T-helper 2 cell treated with Interferon-gamma antibody and Interleukin-4, amounts not matched to agents 5 μg/mL and 100 μg/mL, for 36 hours (primary cell): ENCODE results near the gene CRIP2.

ENCODE experiments used
- DNase-seq: peaks from one replicate; pipeline ENCODE4 v3.0.0; 2021; ENCODE audit warnings: low spot score
- H3K27ac Mint-ChIP-seq: one replicate; pipeline ENCODE4 v1.8.0; 2021; ENCODE audit warnings: mild to moderate bottlenecking, mixed read lengths
- H3K27me3 Mint-ChIP-seq: one replicate; pipeline ENCODE4 v1.8.0; 2021; ENCODE audit warnings: low read depth, mixed read lengths
- H3K36me3 Mint-ChIP-seq: one replicate; pipeline ENCODE4 v1.8.0; 2021; ENCODE audit warnings: low read depth, mixed read lengths
- H3K4me1 Mint-ChIP-seq: one replicate; pipeline ENCODE4 v1.8.0; 2021; ENCODE audit warnings: low read depth, mixed read lengths
- H3K4me3 Mint-ChIP-seq: one replicate; pipeline ENCODE4 v1.8.0; 2022; ENCODE audit warnings: mild to moderate bottlenecking, moderate library complexity, mixed read lengths
- H3K9me3 Mint-ChIP-seq: one replicate; pipeline ENCODE4 v1.8.0; 2021; ENCODE audit warnings: mixed read lengths

The CRIP2 gene

DNA sequence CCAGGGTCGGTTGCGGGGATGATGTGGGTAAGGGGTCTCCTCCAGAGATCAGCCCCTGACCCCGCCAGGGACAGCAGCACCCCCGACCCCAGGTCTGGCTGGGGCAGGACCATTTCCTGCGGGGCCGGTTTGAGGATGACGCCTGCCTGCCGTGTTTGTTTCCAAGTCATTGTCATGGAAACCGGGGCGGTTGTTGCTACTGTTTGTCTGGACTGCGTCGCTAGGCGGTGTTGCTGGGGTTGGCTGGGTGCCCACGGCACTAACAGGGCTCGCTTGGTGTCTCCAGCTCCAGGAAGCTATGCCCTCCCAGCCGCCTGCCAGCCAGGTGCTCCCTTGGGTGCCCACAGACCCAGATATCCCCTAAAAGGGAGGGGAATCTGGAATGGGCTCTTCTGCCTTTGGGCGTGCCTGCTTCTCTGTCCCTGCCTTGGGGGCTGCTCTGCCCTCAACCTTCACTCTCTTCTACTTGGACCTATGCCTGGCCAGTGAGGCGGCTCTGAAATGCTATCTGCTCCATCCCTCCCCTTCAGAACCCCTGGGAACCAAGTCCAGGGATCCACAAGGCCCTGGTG, 7.4 kb downstream of the CRIP2 start:
- Mint-ChIP-seq H3K4me1 (peaks cover 29% of the 10 kb centered on the region), H3K27ac (peak overlapping the region; percentile 98), H3K4me3 (peak overlapping the region; percentile 79), H3K27me3 (peaks cover 22% of the 10 kb centered on the region), H3K9me3 (no peaks in the 10 kb centered on the region), H3K36me3 (no peaks in the 10 kb centered on the region)
- DNase-seq = peak; percentile 92

- Mint-ChIP-seq H3K27ac (peak overlapping the region; percentile 98), H3K36me3 (no peaks in the 10 kb centered on the region), H3K4me1 (peaks cover 26% of the 10 kb centered on the region), H3K9me3 (no peaks in the 10 kb centered on the region), H3K27me3 (peaks cover 16% of the 10 kb centered on the region), H3K4me3 (peak overlapping the region; percentile 79)
- DNase-seq = no peak
Measured at GRCh38 chr14:105482486-105483110, 8.0 kb downstream of the CRIP2 start.

- Mint-ChIP-seq H3K4me3 (no peak overlapping the region), H3K4me1 (peaks cover 26% of the 10 kb centered on the region), H3K36me3 (peaks cover 2% of the 10 kb centered on the region), H3K27me3 (peaks cover 13% of the 10 kb centered on the region), H3K27ac (peak overlapping the region; percentile 98), H3K9me3 (no peaks in the 10 kb centered on the region)
- DNase-seq = no peak
Measured at GRCh38 chr14:105483300-105484068, 8.9 kb downstream of the CRIP2 start.

GRCh38 chr14:105484069-105484996, 9.7 kb downstream of the CRIP2 start:
- peaks cover 27% of the 10 kb centered on the region for H3K4me1 Mint-ChIP-seq
- H3K4me3 Mint-ChIP-seq = peak overlapping the region; percentile 1
- peaks cover 11% of the 10 kb centered on the region for H3K27me3 Mint-ChIP-seq
- no peak for DNase-seq
- H3K9me3 Mint-ChIP-seq = no peaks in the 10 kb centered on the region
- H3K27ac Mint-ChIP-seq = peak overlapping the region; percentile 81
- H3K36me3 Mint-ChIP-seq = peaks cover 3% of the 10 kb centered on the region

- DNase-seq = no peak
- peaks cover 5% of the 10 kb centered on the region for H3K27me3 Mint-ChIP-seq
- H3K27ac Mint-ChIP-seq = peak overlapping the region; percentile 63
- no peak overlapping the region for H3K4me3 Mint-ChIP-seq
- H3K9me3 Mint-ChIP-seq = no peaks in the 10 kb centered on the region
- H3K4me1 Mint-ChIP-seq = peaks cover 31% of the 10 kb centered on the region
- H3K36me3 Mint-ChIP-seq = peaks cover 7% of the 10 kb centered on the region
Measured at GRCh38 chr14:105484997-105485393, 10.4 kb downstream of the CRIP2 start.

DNA sequence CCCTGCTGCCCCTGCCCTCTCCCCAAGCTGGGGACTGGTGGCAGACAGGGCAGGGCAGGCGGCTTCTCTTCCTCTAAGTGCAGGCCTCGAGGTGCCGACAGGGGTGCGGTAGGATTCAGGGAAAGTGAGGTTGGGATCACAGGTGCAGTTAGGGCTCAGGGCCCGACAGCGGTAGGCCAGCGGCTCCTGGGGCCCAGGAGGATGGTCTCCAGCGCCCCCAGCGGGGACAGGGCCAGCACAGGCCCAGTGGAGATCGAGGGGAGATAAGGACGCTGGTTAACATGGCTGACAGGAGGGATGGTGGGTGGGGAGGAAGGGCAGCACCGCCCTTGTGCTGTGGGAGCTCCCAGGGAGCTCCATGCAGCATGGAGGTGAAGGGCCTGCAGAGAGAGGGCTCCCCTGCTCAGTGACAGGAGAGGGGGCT, 11.1 kb downstream of the CRIP2 start:
- H3K27ac Mint-ChIP-seq = peak overlapping the region; percentile 67
- no peaks in the 10 kb centered on the region for H3K9me3 Mint-ChIP-seq
- H3K36me3 Mint-ChIP-seq = peaks cover 7% of the 10 kb centered on the region
- peak; percentile 39 for DNase-seq
- peak overlapping the region; percentile 29 for H3K4me3 Mint-ChIP-seq
- no peaks in the 10 kb centered on the region for H3K27me3 Mint-ChIP-seq
- H3K4me1 Mint-ChIP-seq = peaks cover 31% of the 10 kb centered on the region

GRCh38 chr14:105486163-105486973, 11.7 kb downstream of the CRIP2 start, which contains the start of gene CRIP1:
CRIP1 (plus strand) TSS chr14:105486886; CDS start chr14:105487260, 374 bp downstream.
- peaks cover 7% of the 10 kb centered on the region for H3K36me3 Mint-ChIP-seq
- H3K9me3 Mint-ChIP-seq = no peaks in the 10 kb centered on the region
- H3K4me3 Mint-ChIP-seq = peak within 1 kb of the TSS; percentile 91
- H3K27ac Mint-ChIP-seq = peak within 1 kb of the TSS; percentile 88
- peaks cover 26% of the 10 kb centered on the region for H3K4me1 Mint-ChIP-seq
- H3K27me3 Mint-ChIP-seq = no peaks in the 10 kb centered on the region
- DNase-seq = no peak

GRCh38 chr14:105486974-105487448, 12.4 kb downstream of the CRIP2 start:
- peak; percentile 50 for DNase-seq
- Mint-ChIP-seq H3K36me3 (peaks cover 10% of the 10 kb centered on the region), H3K27ac (peak overlapping the region; percentile 88), H3K27me3 (no peaks in the 10 kb centered on the region), H3K4me1 (peaks cover 26% of the 10 kb centered on the region), H3K9me3 (no peaks in the 10 kb centered on the region), H3K4me3 (peak overlapping the region; percentile 91)

DNA sequence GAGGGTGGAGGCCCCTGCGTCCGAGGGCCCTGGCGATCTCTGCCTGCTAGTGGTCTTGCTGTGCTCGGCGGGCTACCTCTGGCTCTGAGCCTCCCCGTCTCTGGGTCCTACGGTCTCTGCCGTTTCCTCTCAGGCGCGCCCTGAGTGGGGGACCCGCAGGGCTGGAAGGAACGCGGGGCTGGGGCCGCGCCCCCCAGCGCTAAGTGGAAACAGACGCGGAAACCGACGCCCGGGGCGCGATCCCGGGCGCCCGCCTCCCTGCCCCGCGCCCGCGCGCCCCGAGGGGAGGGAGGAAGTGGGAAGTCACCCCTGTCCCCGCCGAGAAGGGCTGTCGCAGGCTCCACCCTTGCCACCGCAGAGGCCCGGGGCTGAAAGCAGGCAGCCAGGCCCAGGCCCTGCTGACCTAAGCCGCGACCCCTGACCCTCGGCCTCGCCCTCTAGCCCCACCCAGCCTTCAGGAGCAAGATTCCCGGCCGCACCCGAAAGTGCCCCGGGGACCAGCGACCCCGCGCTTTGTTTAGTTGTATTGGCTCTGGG, 12.9 kb downstream of the CRIP2 start:
- no peaks in the 10 kb centered on the region for H3K27me3 Mint-ChIP-seq
- peak; percentile 70 for DNase-seq
- H3K27ac Mint-ChIP-seq = peak overlapping the region; percentile 88
- H3K4me1 Mint-ChIP-seq = peaks cover 21% of the 10 kb centered on the region
- peak overlapping the region; percentile 91 for H3K4me3 Mint-ChIP-seq
- H3K9me3 Mint-ChIP-seq = no peaks in the 10 kb centered on the region
- peaks cover 11% of the 10 kb centered on the region for H3K36me3 Mint-ChIP-seq

DNA sequence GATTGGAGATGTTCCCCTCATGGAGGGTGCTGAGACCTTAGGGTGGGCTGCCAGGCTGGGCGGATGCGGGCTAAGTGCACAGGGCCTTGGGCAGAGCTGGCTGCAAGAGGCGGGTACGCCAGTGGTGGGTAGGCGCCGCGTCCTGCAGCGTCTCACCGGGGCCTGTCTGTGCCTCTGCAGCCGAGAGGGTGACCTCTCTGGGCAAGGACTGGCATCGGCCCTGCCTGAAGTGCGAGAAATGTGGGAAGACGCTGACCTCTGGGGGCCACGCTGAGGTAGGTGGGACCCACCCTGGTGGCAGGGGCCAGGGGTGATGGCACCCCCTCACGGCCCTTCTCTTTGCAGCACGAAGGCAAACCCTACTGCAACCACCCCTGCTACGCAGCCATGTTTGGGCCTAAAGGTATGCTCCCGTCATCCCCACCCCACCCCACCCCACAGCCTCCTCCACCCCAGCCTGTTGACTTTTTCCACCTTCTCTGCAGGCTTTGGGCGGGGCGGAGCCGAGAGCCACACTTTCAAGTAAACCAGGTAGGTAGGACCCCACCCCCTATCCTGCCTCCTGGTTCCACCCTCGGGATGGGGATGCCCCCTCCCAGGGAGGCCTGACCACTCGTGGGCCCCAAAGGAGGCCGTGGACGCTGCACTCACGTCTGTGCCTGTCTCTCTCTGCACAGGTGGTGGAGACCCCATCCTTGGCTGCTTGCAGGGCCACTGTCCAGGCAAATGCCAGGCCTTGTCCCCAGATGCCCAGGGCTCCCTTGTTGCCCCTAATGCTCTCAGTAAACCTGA, 13.6 kb downstream of the CRIP2 start:
- no peak for DNase-seq
- peaks cover 11% of the 10 kb centered on the region for H3K36me3 Mint-ChIP-seq
- peak overlapping the region; percentile 88 for H3K27ac Mint-ChIP-seq
- peak overlapping the region; percentile 91 for H3K4me3 Mint-ChIP-seq
- H3K4me1 Mint-ChIP-seq = peaks cover 19% of the 10 kb centered on the region
- no peaks in the 10 kb centered on the region for H3K27me3 Mint-ChIP-seq
- H3K9me3 Mint-ChIP-seq = no peaks in the 10 kb centered on the region

DNA sequence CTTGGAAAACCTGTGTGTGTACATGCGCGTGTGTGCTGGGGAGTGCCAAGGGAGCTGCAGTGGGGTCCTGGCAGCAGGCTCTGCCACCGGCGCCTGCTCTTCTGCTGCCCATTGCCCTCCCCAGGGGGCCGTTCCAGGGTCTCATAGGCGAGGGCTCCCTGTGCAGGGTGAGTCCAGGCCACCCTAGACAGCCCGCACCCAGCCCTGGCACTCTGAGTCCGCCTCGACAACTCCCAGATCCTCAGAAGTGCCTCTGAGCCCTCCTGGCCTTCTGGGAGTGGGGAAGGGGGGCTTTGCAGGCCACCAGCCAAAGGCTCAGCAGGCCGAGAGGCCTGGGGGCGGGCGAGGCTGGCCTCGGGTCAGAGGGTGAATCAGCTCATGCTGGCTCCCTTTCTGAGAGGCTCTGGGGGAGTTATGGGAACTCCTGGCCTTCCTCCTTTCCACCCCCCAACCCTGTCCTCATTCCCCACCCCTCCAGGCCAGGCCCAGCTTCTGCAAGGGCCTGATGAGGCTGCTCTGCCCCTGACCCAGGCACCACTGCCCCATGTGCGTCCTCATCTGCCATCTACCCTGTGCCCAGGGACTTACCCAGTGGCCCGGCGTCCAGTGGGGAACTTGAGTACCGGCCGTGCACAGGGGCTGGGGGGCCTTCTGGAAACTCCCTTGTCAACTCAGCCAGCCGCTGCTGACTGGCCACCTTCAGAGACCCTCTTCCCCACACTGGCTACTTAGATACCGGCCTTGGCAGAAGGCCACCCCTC, 14.3 kb downstream of the CRIP2 start:
- Mint-ChIP-seq H3K9me3 (no peaks in the 10 kb centered on the region), H3K27me3 (no peaks in the 10 kb centered on the region), H3K27ac (peak overlapping the region; percentile 92), H3K36me3 (peaks cover 11% of the 10 kb centered on the region), H3K4me1 (peaks cover 19% of the 10 kb centered on the region), H3K4me3 (peak overlapping the region; percentile 91)
- DNase-seq = no peak
